BLaER1 (cell line): ENCODE results near the gene KIAA0232.
"Not testable (repeated sequence)": the region's sequence is repeated elsewhere in the genome, so short reads cannot be mapped to it uniquely, and the experiment has no call there.

ENCODE experiments used
- H3K27ac ChIP-seq: shearing (Covaris generic); formaldehyde crosslinking; 2 replicates; pipeline ENCODE4 v1.8.1; 2022
- H3K27me3 ChIP-seq: shearing (Covaris generic); formaldehyde crosslinking; 2 replicates; pipeline ENCODE4 v1.8.1; 2022
- H3K36me3 ChIP-seq: shearing (Covaris generic); formaldehyde crosslinking; 2 replicates; pipeline ENCODE4 v1.8.1; 2022
- H3K4me1 ChIP-seq: shearing (Covaris generic); formaldehyde crosslinking; 2 replicates; pipeline ENCODE4 v1.8.1; 2022
- H3K4me2 ChIP-seq: shearing (Covaris generic); formaldehyde crosslinking; 2 replicates; pipeline ENCODE4 v1.8.1; 2022
- H3K4me3 ChIP-seq: shearing (Covaris generic); formaldehyde crosslinking; 2 replicates; pipeline ENCODE4 v1.8.1; 2022
- H3K9ac ChIP-seq: shearing (Covaris generic); formaldehyde crosslinking; 2 replicates; pipeline ENCODE4 v1.8.1; 2022
- H3K9me3 ChIP-seq: shearing (Covaris generic); formaldehyde crosslinking; 2 replicates; pipeline ENCODE4 v1.8.1; 2022
- H4K20me1 ChIP-seq: shearing (Covaris generic); formaldehyde crosslinking; 2 replicates; pipeline ENCODE4 v1.8.1; 2022
- Cebpa-rat ChIP-seq: shearing (Covaris generic); IDR thresholded peaks from 2 replicates; pipeline ENCODE4 v1.8.1; 2022

Gene KIAA0232

DNA sequence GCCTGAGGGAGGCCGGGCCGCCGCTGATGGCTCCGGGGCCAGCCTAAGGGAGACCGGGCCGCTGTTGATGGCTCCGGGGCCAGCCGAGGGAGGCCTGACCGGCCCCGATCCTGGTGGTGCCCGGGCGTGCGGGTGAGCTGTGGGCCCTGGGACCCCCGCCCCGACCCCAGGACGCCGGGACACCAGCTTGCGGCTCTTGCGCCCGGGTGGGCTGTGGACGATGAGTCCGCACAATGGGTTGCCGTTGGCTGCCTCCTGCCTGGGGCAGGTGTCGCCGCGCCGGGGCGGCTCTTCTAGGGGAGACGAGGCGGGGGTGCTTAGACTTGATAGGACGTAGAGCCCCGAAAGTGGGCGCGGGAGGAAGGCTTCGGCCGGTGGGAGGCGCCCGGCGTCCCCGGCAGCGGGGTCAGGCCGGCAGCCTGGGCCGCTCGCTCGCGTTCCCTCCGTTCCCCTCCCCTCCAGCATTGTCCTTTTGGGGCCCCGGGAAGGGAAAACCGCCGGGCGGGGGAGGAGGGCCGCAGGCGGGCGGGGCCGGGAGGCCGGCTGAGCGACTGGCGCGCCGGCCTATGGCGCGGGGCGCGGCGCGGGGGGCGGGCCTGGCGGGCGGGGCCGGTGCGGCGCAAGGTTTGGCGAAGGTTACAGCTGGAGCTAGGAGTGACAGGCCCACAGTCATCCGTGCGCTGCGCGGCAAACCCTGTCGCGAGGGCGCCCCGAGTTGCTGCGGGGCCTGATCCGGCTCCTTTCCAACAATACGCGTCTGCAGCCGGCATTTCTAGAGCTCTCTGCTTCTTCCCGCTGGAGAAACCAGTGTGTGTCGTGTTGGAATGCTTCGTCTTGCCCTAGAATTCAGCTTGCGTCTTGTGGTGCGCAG lies 819 bp downstream of the KIAA0232 start:
- peak overlapping the region; percentile 99 for H3K27ac ChIP-seq
- peaks cover 34% of the 10 kb centered on the region for H3K36me3 ChIP-seq
- H3K4me1 ChIP-seq, result peaks cover 70% of the 10 kb centered on the region
- H4K20me1 ChIP-seq, result peaks cover 49% of the 10 kb centered on the region
- peak overlapping the region; percentile 99 for H3K9ac ChIP-seq
- no peaks in the 10 kb centered on the region for H3K27me3 ChIP-seq
- no peaks in the 10 kb centered on the region for H3K9me3 ChIP-seq
- TF ChIP-seq Cebpa-rat, result no peak
- H3K4me2 ChIP-seq, result peak overlapping the region; percentile 96
- peak overlapping the region; percentile 98 for H3K4me3 ChIP-seq

DNA sequence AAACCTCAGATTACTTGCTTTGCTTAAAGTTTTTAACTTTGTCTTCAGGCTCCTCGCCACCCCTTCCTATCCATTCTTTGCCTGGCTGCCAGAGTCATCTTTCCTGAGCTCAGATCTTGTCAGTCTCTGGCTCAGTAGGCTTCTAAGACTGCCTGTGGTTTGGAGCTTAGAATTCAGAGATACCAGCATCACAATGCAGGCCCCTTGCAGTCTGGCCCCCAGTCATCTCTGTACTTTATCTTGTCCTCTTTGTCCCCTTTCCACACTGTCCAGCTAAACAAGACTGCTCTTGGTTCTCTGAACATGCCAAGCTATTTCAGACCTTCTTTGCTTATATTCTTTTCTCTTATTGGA lies 3.0 kb downstream of the KIAA0232 start:
- Histone ChIP-seq H3K4me1 (peaks cover 47% of the 10 kb centered on the region), H3K27ac (no peak overlapping the region), H3K9ac (no peak overlapping the region; the same call in 1 of the 2 replicates), H4K20me1 (peaks cover 71% of the 10 kb centered on the region), H3K9me3 (0 out of 2 replicates have a peak, but pooled peaks cover 4% of the 10 kb centered on the region), H3K4me3 (no peak overlapping the region), H3K4me2 (0 out of 2 replicates have a peak overlapping the region, but pooled peaks have one; percentile 96), H3K36me3 (peaks cover 55% of the 10 kb centered on the region), H3K27me3 (no peaks in the 10 kb centered on the region)
- TF ChIP-seq Cebpa-rat, result no peak

DNA sequence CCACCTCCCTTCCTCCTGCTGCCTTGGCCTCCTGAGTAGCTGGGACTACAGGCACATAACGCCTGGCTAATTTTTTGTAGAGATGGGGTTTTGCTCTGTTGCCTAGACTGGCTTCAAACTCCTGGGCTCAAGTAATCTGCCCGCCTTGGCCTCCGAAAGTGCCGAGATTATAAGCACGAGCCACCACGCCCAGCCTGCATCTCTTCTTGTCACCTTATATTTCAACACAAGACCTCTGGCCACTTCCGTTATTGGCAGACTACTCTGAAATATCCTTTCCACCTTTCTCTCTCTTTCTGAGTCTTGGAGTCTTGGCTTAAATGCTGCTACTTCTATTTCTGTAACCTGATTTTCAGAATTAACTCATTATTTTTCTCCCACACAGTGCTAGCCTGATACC lies 5.6 kb downstream of the KIAA0232 start:
- Histone ChIP-seq H3K4me1 (peaks cover 36% of the 10 kb centered on the region), H3K9ac (no peak overlapping the region), H4K20me1 (peaks cover 96% of the 10 kb centered on the region), H3K36me3 (peaks cover 79% of the 10 kb centered on the region), H3K27me3 (no peaks in the 10 kb centered on the region), H3K4me3 (no peak overlapping the region), H3K4me2 (no peak overlapping the region), H3K9me3 (peaks cover 18% of the 10 kb centered on the region), H3K27ac (no peak overlapping the region)
- TF ChIP-seq Cebpa-rat, result no peak

DNA sequence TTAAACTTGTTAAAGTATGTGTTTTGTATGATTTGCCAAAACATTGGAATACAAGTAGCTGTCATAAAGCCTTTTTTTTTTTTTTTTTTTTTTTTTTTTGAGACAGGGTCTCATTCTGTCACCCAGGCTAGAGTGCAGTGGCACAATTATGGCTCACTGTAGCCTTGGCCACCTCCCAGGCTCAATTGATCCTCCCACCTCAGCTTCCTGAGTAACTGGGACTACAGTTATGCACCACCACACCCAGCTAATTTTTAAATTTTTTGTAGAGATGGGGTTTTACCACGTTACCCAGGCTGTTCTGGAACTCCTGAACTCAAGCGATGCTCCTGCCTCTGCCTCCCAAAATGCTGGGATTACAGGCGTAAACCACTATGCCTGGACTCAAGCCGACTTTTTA lies 8.7 kb downstream of the KIAA0232 start:
- H3K27ac ChIP-seq, H3K9ac ChIP-seq, H3K27me3 ChIP-seq, H3K4me3 ChIP-seq: not testable (repeated sequence)
- peak overlapping the region; percentile 2; the same call in 1 of the 2 replicates for H3K4me2 ChIP-seq
- peaks cover 93% of the 10 kb centered on the region for H3K36me3 ChIP-seq
- H4K20me1 ChIP-seq, result peaks cover 100% of the 10 kb centered on the region
- H3K4me1 ChIP-seq, result peaks cover 23% of the 10 kb centered on the region; the same call in 1 of the 2 replicates
- H3K9me3 ChIP-seq, result peaks cover 18% of the 10 kb centered on the region

DNA sequence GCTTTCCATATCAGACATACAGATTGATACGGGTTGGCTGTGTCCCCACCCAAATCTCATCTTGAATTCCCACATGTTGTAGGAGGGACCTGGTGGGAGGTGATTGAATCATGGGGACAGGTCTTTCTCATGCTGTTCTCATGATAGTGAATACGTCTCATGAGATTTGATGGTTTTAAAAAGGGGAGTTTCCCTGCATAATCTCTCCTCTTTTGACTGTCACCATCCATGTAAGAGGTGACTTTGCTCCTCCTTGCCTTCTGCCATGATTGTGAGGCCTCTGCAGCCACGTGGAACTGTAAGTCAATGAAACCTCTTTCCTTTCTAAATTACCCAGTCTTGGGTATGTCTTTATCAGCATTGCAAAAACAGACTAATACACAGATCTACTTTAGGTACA lies 9.3 kb downstream of the KIAA0232 start:
- not testable (repeated sequence) for H3K4me3 ChIP-seq, H3K4me2 ChIP-seq, H3K27ac ChIP-seq, H3K27me3 ChIP-seq, H3K9ac ChIP-seq
- Histone ChIP-seq H3K4me1 (peaks cover 19% of the 10 kb centered on the region; the same call in 1 of the 2 replicates), H4K20me1 (peaks cover 100% of the 10 kb centered on the region), H3K9me3 (peaks cover 18% of the 10 kb centered on the region), H3K36me3 (peaks cover 93% of the 10 kb centered on the region)

DNA sequence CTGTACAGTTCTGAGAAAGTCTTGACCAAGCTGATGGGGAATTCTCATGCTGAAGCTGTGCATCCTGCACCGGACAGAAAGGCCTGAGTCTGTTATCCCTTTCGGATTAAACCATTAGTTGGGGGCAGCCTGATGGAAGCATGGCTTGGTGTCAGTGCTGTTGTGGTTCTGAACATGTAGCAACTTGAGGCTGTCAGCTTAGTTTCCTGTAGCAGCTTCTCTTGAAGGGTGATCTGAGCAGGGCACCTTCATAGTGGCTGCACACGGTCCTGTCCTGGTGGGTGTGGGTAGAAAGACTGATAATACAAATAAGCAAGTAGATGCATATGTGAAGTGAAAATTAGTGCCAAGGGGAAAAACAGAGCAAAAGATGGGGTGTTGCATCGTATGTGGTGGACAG lies 11.7 kb downstream of the KIAA0232 start:
- no peak overlapping the region for H3K4me2 ChIP-seq
- H3K9me3 ChIP-seq, result peaks cover 18% of the 10 kb centered on the region
- H3K9ac ChIP-seq, result no peak overlapping the region; the same call in 1 of the 2 replicates
- H3K4me1 ChIP-seq, result peaks cover 12% of the 10 kb centered on the region; the same call in 1 of the 2 replicates
- H3K36me3 ChIP-seq, result peaks cover 91% of the 10 kb centered on the region
- no peak for TF ChIP-seq Cebpa-rat
- no peak overlapping the region for H3K4me3 ChIP-seq
- H3K27me3 ChIP-seq, result no peaks in the 10 kb centered on the region
- no peak overlapping the region for H3K27ac ChIP-seq
- H4K20me1 ChIP-seq, result peaks cover 100% of the 10 kb centered on the region

DNA sequence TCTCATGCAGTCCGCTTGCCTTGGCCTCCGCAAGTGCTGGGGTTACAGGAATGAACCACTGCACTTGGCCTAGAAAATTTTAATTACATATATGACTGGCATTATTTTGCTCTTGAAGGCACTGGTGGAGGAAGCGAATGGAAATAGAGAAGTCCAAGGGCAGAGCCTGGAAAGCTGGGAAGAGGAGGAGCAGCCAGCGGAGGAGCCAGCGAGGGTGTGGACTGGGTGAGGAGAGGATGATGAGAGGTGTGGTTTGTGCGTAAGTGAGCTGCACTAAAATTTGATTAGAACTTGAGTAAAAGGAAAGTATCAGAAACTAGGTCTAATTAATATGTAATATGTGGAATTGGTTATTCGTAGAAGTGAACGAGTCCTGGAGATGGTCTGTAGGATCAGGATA lies 13.3 kb downstream of the KIAA0232 start:
- H4K20me1 ChIP-seq, result peaks cover 100% of the 10 kb centered on the region
- H3K9me3 ChIP-seq, result peaks cover 13% of the 10 kb centered on the region
- no peak overlapping the region for H3K4me3 ChIP-seq
- H3K27ac ChIP-seq, result no peak overlapping the region
- H3K4me2 ChIP-seq, result no peak overlapping the region
- no peak for TF ChIP-seq Cebpa-rat
- no peaks in the 10 kb centered on the region for H3K27me3 ChIP-seq
- H3K9ac ChIP-seq, result no peak overlapping the region
- peaks cover 89% of the 10 kb centered on the region for H3K36me3 ChIP-seq
- peaks cover 12% of the 10 kb centered on the region; the same call in 1 of the 2 replicates for H3K4me1 ChIP-seq

DNA sequence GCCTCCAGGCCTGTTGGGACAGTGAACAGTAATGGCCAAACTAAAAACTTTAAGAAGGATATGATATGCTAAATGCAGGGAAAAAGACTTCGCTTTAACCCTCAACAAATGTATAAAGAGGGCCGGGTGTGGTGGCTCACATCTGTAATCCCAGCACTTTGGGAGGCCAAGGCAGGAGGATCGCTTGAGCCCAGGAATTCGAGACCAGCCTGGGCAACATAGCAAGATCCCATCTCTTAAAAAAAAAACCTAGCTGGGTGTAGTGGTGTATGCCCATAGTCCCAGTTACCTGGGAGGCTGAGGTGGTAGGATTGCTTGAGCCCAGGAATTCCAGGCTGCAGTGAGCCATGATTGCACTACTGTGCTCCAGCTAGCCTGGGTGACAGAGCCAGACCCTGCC lies 14.8 kb downstream of the KIAA0232 start:
- H3K4me2 ChIP-seq, H3K27me3 ChIP-seq, H3K27ac ChIP-seq, H3K9ac ChIP-seq, H3K4me3 ChIP-seq, H3K4me1 ChIP-seq, H3K9me3 ChIP-seq: not testable (repeated sequence)
- H4K20me1 ChIP-seq, result peaks cover 100% of the 10 kb centered on the region
- peaks cover 90% of the 10 kb centered on the region for H3K36me3 ChIP-seq

DNA sequence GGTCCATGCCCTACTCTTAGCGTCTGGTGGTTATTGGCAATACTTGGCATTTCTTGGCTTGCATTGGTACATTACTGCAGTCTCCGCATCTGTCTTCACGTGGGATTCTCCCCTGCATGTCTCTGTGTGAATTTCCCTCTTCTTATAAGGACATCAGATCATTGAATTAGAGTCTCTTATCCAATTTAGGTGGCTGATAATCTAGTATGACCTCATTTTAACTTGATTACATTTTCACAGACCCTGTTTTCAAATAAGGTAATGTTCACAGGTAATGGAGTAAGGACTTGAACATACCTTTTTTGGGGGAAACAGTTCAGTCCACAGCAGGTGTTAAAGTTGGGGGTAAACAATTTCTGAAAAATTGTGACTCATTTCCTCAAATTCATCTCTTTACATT lies 16.6 kb downstream of the KIAA0232 start:
- 0 out of 2 replicates have a peak, but pooled peaks cover 3% of the 10 kb centered on the region for H3K4me1 ChIP-seq
- no peak overlapping the region for H3K4me2 ChIP-seq
- H3K9me3 ChIP-seq, result no peaks in the 10 kb centered on the region; the same call in 1 of the 2 replicates
- no peak for TF ChIP-seq Cebpa-rat
- no peak overlapping the region for H3K9ac ChIP-seq
- H4K20me1 ChIP-seq, result peaks cover 100% of the 10 kb centered on the region
- H3K27me3 ChIP-seq, result no peaks in the 10 kb centered on the region
- H3K4me3 ChIP-seq, result no peak overlapping the region
- no peak overlapping the region for H3K27ac ChIP-seq
- H3K36me3 ChIP-seq, result peaks cover 85% of the 10 kb centered on the region

DNA sequence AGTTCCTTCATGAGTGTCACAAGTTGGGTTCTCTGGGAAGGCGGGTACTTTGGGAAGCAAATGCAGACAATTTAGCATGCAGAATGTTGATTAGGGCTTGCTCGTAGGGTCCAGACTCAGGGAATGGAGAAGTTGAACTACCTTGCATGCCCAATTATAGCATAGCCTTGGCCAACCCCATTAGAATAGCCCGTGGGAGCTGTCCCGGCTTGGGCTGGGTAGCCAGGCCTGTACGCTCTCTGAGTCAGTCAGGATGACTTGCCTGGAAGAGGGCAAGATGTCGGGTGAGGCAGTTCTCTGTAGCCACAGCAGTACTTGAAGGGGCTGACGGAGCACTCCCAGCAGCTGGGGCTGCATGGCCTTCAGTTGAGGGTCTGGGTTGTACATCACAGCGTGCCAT lies 19.5 kb downstream of the KIAA0232 start:
- Histone ChIP-seq H4K20me1 (peaks cover 100% of the 10 kb centered on the region), H3K36me3 (peaks cover 60% of the 10 kb centered on the region), H3K9ac (no peak overlapping the region), H3K27ac (no peak overlapping the region), H3K9me3 (no peaks in the 10 kb centered on the region), H3K4me1 (no peaks in the 10 kb centered on the region), H3K4me3 (no peak overlapping the region), H3K27me3 (no peaks in the 10 kb centered on the region), H3K4me2 (no peak overlapping the region)
- TF ChIP-seq Cebpa-rat, result no peak
